NT2/D1 (cell line): ENCODE measurements around the gene CNOT11.

Experiments used
- DNase-seq: peaks from one replicate; pipeline ENCODE4 v3.0.0-alpha.2; 2011; ENCODE audit warnings: low read depth, low spot score
- H3K27me3 ChIP-seq: 2 replicates; pipeline ENCODE4 v1.6.0; 2011; ENCODE audit warnings: mild to moderate bottlenecking; ENCODE audit not compliant: insufficient read length, insufficient read depth
- H3K36me3 ChIP-seq: 2 replicates; pipeline ENCODE4 v1.6.1; 2011; ENCODE audit warnings: mild to moderate bottlenecking, low read length, mixed read lengths; ENCODE audit not compliant: insufficient read depth, insufficient read length
- H3K4me1 ChIP-seq: 2 replicates; pipeline ENCODE4 v1.5.1; 2011; ENCODE audit not compliant: insufficient read depth, insufficient read length
- H3K4me3 ChIP-seq: 2 replicates; pipeline ENCODE4 v1.5.1; 2011; ENCODE audit warnings: low read depth; ENCODE audit not compliant: insufficient read length
- H3K9ac ChIP-seq: 2 replicates; pipeline ENCODE4 v1.6.0; 2011; ENCODE audit warnings: low read depth; ENCODE audit not compliant: insufficient read length
- H3K9me3 ChIP-seq: 2 replicates; pipeline ENCODE4 v1.5.1; 2011; ENCODE audit warnings: mild to moderate bottlenecking, low read length; ENCODE audit not compliant: insufficient read depth
- SUZ12 ChIP-seq: IDR thresholded peaks from 2 replicates; pipeline ENCODE4 v1.6.1; 2011; ENCODE audit not compliant: insufficient read length, insufficient read depth; ENCODE audit errors: extremely low read depth
- YY1 ChIP-seq: IDR thresholded peaks from 2 replicates; pipeline ENCODE4 v1.6.1; 2011; ENCODE audit not compliant: insufficient read length, insufficient read depth
- ZNF274 ChIP-seq: IDR thresholded peaks from 2 replicates; pipeline ENCODE4 v1.6.1; 2011; ENCODE audit warnings: mild to moderate bottlenecking, low read depth, low read length

The CNOT11 gene

GRCh38 chr2:101272045-101272784 is 19.5 kb downstream of the CNOT11 start:
- H3K4me1 ChIP-seq: no peaks in the 10 kb centered on the region
- H3K9ac ChIP-seq: no peak overlapping the region
- H3K9me3 ChIP-seq: no peaks in the 10 kb centered on the region
- no peak overlapping the region for H3K4me3 ChIP-seq
- peaks cover 77% of the 10 kb centered on the region for H3K36me3 ChIP-seq
- TF ChIP-seq YY1 (no peak), ZNF274 (no peak), SUZ12 (no peak)
- no peak for DNase-seq
- H3K27me3 ChIP-seq: no peaks in the 10 kb centered on the region

- Histone ChIP-seq H3K4me3 (no peak overlapping the region), H3K9ac (no peak overlapping the region), H3K9me3 (no peaks in the 10 kb centered on the region), H3K36me3 (peaks cover 74% of the 10 kb centered on the region), H3K4me1 (no peaks in the 10 kb centered on the region), H3K27me3 (no peaks in the 10 kb centered on the region)
- TF ChIP-seq SUZ12: no peak
- no peak for DNase-seq
Observed at GRCh38 chr2:101273056-101273455, 20.4 kb downstream of the CNOT11 start.

GRCh38 chr2:101274142-101274541 is 21.5 kb downstream of the CNOT11 start:
- Histone ChIP-seq H3K9me3 (no peaks in the 10 kb centered on the region), H3K4me1 (no peaks in the 10 kb centered on the region), H3K27me3 (no peaks in the 10 kb centered on the region), H3K9ac (no peak overlapping the region), H3K4me3 (no peak overlapping the region), H3K36me3 (peaks cover 74% of the 10 kb centered on the region)
- DNase-seq: no peak
- TF ChIP-seq SUZ12 (no peak), YY1 (no peak), ZNF274 (no peak)

- no peak for TF ChIP-seq ZNF274
- no peak for TF ChIP-seq YY1
- no peak for TF ChIP-seq SUZ12
- no peaks in the 10 kb centered on the region for H3K4me1 ChIP-seq
- DNase-seq: no peak
- no peaks in the 10 kb centered on the region for H3K9me3 ChIP-seq
- H3K27me3 ChIP-seq: no peaks in the 10 kb centered on the region
- no peak overlapping the region for H3K9ac ChIP-seq
- H3K36me3 ChIP-seq: peaks cover 71% of the 10 kb centered on the region
- no peak overlapping the region for H3K4me3 ChIP-seq
Observed at GRCh38 chr2:101277111-101277510, 24.4 kb downstream of the CNOT11 start.

DNA sequence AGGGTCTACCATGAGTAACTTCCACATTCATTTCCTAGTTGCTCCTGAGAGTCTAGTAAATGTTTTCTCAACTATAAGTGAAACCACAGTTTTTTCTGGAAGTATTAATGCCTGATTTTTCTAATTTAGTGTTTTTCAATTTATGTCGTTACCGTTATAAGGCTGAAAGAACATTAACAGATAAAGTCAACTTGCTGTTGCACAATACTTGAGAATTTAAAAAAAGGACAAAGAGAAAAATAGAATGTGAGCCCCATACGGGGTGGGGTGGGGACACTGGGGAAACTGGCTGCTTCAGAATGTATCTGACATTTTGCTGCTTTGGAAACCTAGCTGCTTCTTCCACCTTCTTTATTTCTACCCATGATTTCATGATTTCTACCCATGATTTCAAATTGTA is 26.2 kb downstream of the CNOT11 start:
- H3K36me3 ChIP-seq: peaks cover 75% of the 10 kb centered on the region
- H3K27me3 ChIP-seq: no peaks in the 10 kb centered on the region
- no peak overlapping the region for H3K9ac ChIP-seq
- no peak for TF ChIP-seq SUZ12
- no peak for TF ChIP-seq ZNF274
- no peak for TF ChIP-seq YY1
- H3K4me1 ChIP-seq: no peaks in the 10 kb centered on the region
- H3K4me3 ChIP-seq: no peak overlapping the region
- DNase-seq: no peak
- no peaks in the 10 kb centered on the region for H3K9me3 ChIP-seq

DNA sequence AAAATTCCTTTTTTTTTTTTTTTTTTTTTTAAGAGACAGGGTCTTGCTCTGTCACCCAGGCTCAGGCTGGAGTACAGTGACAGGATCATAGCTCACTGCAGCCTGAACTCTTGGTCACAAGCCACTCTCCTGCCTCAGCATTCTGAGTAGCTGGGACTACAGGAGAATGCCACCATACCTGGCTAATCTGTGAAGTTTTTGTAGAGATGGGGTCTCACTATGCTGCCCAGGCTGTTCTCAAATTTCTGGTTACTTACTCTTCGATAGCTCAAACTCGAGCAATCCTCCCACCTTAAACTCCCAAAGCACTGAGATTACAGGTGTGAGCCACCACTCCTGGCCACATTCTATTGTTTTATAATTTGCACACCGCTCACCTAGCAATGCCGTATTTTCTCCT is 28.8 kb downstream of the CNOT11 start:
- peaks cover 90% of the 10 kb centered on the region for H3K36me3 ChIP-seq
- no peak overlapping the region for H3K9ac ChIP-seq

DNA sequence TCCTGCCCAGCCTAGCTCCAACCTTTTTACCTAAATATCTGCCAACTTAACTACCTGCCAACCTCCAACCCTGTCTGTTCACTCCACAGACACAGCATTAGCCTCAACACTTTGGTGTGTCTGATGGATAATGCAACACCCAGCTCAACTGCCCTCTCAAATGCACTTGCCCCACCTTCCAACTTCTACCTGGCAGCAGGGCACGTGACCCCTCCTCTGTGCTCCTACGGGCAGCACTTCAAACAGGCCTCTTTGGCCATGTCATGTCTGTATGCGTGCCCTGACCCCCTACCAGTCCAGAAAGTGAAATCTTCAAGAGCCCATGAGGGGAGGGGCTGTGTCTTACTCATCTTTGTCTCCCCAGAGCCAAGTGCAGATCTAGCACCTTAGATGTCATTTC is 30.3 kb downstream of the CNOT11 start:
- Histone ChIP-seq H3K4me3 (no peak overlapping the region), H3K9ac (no peak overlapping the region), H3K36me3 (peaks cover 95% of the 10 kb centered on the region), H3K9me3 (no peaks in the 10 kb centered on the region), H3K4me1 (no peaks in the 10 kb centered on the region), H3K27me3 (no peaks in the 10 kb centered on the region)
- no peak for DNase-seq
- no peak for TF ChIP-seq ZNF274
- TF ChIP-seq YY1: no peak
- TF ChIP-seq SUZ12: no peak

More for the DNA sequence above, 28.8 kb downstream of the CNOT11 start:
- DNase-seq: no peak
- Histone ChIP-seq H3K9me3 (no peaks in the 10 kb centered on the region), H3K27me3 (no peaks in the 10 kb centered on the region), H3K4me1 (no peaks in the 10 kb centered on the region), H3K4me3 (no peak overlapping the region)
- no peak for TF ChIP-seq SUZ12
- TF ChIP-seq ZNF274: no peak
- TF ChIP-seq YY1: no peak
